IMR-90 (cell line): ENCODE measurements around the gene PLCG1.

Experiments
- CEBPB ChIP-seq: IDR thresholded peaks from 2 replicates; pipeline ENCODE4 v1.6.1; 2012; ENCODE audit warnings: low read depth, low read length, improper control_type of control experiment
- CHD1 ChIP-seq: IDR thresholded peaks from 2 replicates; pipeline ENCODE4 v1.6.1; 2012; ENCODE audit warnings: low read depth, low read length, improper control_type of control experiment
- FOS ChIP-seq: fragments of 150-350 bp; IDR thresholded peaks from 2 replicates; pipeline ENCODE4 v1.6.1; 2016; ENCODE audit warnings: low read depth, low read length
- MAFK ChIP-seq: IDR thresholded peaks from 2 replicates; pipeline ENCODE4 v1.6.1; 2012; ENCODE audit warnings: low read depth, low read length, improper control_type of control experiment
- MXI1 ChIP-seq: IDR thresholded peaks from 2 replicates; pipeline ENCODE4 v1.6.1; 2012; ENCODE audit warnings: low read depth, mild to moderate bottlenecking, low read length, moderate library complexity, borderline replicate concordance
- POLR2A ChIP-seq: IDR thresholded peaks from 2 replicates; pipeline ENCODE4 v1.6.1; 2012; ENCODE audit warnings: mild to moderate bottlenecking, low read depth, low read length
- RAD21 ChIP-seq: IDR thresholded peaks from 2 replicates; pipeline ENCODE4 v1.6.1; 2012; ENCODE audit warnings: low read length, improper control_type of control experiment
- SMC3 ChIP-seq: fragments of 150-350 bp; IDR thresholded peaks from 2 replicates; pipeline ENCODE4 v1.6.1; 2016; ENCODE audit warnings: low read depth, mild to moderate bottlenecking, antibody characterized with exemption, low read length, moderate library complexity
- USF2 ChIP-seq: fragments of 150-350 bp; IDR thresholded peaks from 2 replicates; pipeline ENCODE4 v1.6.1; 2017; ENCODE audit warnings: mild to moderate bottlenecking, antibody characterized with exemption, low read length, low read depth
- TF ChIP-seq, protein P1 (sequence below): conservative IDR thresholded peaks from 2 replicates; pipeline ENCODE4 v1.5.1; 2012; ENCODE audit warnings: mild to moderate bottlenecking, low read depth, low read length, improper control_type of control experiment

DNA sequence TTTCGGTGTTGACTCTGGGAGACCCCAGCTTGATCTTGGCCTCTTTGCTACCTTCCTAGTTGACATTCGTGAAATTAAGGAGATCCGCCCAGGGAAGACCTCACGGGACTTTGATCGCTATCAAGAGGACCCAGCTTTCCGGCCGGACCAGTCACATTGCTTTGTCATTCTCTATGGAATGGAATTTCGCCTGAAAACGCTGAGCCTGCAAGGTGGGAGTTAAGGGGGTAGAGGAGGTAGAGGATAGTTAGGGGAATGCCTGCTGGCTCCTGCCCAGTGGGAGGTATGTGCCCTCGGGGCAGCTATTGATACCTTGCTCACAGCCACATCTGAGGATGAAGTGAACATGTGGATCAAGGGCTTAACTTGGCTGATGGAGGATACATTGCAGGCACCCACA lies 22.2 kb downstream of the PLCG1 start:
- TF ChIP-seq, protein P1, sequence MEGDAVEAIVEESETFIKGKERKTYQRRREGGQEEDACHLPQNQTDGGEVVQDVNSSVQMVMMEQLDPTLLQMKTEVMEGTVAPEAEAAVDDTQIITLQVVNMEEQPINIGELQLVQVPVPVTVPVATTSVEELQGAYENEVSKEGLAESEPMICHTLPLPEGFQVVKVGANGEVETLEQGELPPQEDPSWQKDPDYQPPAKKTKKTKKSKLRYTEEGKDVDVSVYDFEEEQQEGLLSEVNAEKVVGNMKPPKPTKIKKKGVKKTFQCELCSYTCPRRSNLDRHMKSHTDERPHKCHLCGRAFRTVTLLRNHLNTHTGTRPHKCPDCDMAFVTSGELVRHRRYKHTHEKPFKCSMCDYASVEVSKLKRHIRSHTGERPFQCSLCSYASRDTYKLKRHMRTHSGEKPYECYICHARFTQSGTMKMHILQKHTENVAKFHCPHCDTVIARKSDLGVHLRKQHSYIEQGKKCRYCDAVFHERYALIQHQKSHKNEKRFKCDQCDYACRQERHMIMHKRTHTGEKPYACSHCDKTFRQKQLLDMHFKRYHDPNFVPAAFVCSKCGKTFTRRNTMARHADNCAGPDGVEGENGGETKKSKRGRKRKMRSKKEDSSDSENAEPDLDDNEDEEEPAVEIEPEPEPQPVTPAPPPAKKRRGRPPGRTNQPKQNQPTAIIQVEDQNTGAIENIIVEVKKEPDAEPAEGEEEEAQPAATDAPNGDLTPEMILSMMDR: no peak
- TF ChIP-seq POLR2A: no peak
- no peak for TF ChIP-seq FOS
- TF ChIP-seq MAFK: no peak
- no peak for TF ChIP-seq CHD1
- no peak for TF ChIP-seq RAD21
- no peak for TF ChIP-seq SMC3
- no peak for TF ChIP-seq MXI1
- no peak for TF ChIP-seq CEBPB
- no peak for TF ChIP-seq USF2
